ENCODE results near the gene SEC11A. TPM values are rescaled to one million over a fixed set of nuclear protein-coding genes. Genes with fewer than 3 reads are reported as not detected.

SEC11A gene
- total RNA-seq, 2 donors from 2014 or later: 53.1 to 67.7 TPM

DNA sequence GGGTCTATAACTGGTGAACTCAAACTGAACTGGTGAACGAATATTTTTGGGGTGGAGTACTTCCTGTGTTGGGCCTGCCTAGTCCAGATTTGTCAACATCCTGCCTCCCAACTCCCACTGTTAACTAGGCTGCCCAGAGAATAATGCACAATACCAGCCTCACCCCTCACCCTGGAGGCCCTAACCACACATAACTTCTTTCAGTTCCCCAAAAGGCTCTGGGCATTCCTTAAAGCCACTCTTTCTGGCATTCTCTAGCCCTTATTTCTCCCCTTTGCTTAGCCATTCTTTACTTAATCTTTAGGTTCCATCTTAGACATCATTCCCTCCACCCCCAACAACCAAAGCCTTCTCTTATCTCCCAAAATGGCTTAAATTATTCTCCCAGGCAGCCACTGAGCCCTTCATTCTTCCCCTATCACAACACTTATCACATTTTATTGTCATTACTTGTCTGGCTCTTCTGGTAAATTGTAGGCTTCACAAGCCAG lies 9.1 kb upstream of the SEC11A start:
- Mint-ChIP-seq H3K4me3 (peak overlapping the region; percentile 82), H3K27me3 (no peaks in the 10 kb centered on the region), H3K4me1 (peaks cover 27% of the 10 kb centered on the region), H3K27ac (peak overlapping the region; percentile 91), H3K36me3 (ENCODE audit: low read depth) (no peaks in the 10 kb centered on the region)
- DNase-seq (no peak), ATAC-seq (peak; percentile 81)
- no peaks in the 10 kb centered on the region for H3K9me3 ChIP-seq (ENCODE audit: control insufficient read depth, low read length, poor library complexity, severe bottlenecking)

GRCh38 chr15:84722628-84723027 lies 6.7 kb upstream of the SEC11A start:
- no peak overlapping the region for H3K4me3 Mint-ChIP-seq
- no peaks in the 10 kb centered on the region for H3K36me3 Mint-ChIP-seq (ENCODE audit: low read depth)
- peaks cover 25% of the 10 kb centered on the region for H3K4me1 Mint-ChIP-seq
- DNase-seq: no peak
- no peaks in the 10 kb centered on the region for H3K9me3 ChIP-seq (ENCODE audit: control insufficient read depth, low read length, poor library complexity, severe bottlenecking)
- ATAC-seq: no peak
- H3K27me3 Mint-ChIP-seq: no peaks in the 10 kb centered on the region
- peak overlapping the region; percentile 91 for H3K27ac Mint-ChIP-seq

DNA sequence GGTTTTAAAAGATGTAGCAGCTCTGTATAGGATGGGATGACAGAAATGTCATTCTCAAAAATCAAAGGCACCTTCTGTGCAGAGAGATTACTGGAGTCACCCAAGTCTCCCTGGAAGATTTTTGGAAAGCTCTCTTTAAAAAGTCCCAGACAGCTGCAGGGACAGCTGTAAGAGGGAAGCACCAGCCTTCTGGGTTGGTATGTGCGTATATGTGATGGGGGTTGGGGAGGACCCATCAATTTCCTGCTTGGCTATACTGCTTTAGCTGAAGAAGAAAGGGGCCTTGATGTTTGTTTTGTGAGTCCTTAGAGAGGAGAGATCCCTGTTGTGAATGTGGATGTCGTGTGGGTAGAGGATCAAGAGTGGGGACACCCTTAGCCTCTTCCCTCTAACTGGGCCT lies 5.4 kb upstream of the SEC11A start:
- no peaks in the 10 kb centered on the region for H3K9me3 ChIP-seq (ENCODE audit: control insufficient read depth, low read length, poor library complexity, severe bottlenecking)
- H3K4me1 Mint-ChIP-seq: peaks cover 28% of the 10 kb centered on the region
- peak overlapping the region; percentile 91 for H3K27ac Mint-ChIP-seq
- H3K36me3 Mint-ChIP-seq (ENCODE audit: low read depth): peaks cover 3% of the 10 kb centered on the region
- DNase-seq (no peak), ATAC-seq (peak; percentile 47)
- peak overlapping the region; percentile 1 for H3K4me3 Mint-ChIP-seq
- no peaks in the 10 kb centered on the region for H3K27me3 Mint-ChIP-seq

DNA sequence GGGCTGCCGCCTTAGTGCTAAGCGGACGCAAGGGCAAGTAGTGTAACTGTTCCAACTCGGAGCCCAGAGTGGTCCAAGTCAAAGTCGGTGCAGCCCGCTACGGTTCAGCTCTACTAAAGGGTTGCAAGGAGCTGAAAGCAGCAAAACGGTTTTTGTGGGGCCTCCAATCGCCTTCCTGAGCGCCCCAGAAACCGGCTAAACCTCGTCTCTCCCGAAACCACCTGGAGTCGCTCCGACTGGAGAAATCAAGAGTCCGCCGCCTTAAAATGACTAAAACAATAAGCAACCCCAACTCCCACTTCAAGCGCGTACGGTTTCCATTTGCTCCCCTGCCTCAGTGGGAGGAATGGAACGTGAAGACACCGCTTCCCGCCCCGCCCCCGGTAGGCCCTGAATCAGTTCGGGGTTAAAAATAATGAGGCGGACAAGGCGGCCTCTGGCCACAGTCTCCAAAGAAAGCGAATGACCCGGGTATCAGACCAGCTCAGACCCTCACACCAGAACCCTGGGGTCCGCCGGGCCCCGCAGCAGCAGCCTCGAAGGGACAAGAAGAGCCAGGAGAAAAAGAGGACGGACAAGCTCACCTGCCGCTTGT lies 401 bp downstream of the SEC11A start:
- DNase-seq (peak in 2 of 3 donors; percentile 13 to 20), ATAC-seq (peak; percentile 7)
- H3K9me3 ChIP-seq (ENCODE audit: control insufficient read depth, low read length, poor library complexity, severe bottlenecking): no peaks in the 10 kb centered on the region
- Mint-ChIP-seq H3K27ac (peak overlapping the region; percentile 99), H3K4me1 (peaks cover 22% of the 10 kb centered on the region), H3K4me3 (peak overlapping the region; percentile 100), H3K27me3 (no peaks in the 10 kb centered on the region), H3K36me3 (ENCODE audit: low read depth) (peaks cover 4% of the 10 kb centered on the region)

DNA sequence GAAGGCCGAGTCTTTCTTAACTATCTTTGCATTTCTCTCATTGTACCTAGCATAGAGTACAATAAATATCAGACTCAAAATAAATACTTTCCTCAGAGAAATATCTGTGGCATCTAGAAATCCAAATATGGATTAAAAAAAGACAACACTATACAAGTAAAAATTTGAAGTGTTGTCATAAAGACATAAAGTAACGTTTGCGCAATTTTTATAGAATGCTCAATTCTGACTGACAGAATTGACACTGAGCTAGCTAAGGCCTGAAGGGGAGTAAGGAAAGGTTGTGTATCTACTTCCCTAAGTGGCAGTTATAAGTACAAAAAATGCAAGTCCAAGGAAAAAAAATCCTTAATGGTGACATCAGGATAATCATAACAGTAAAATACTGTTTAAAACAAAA lies 1.1 kb downstream of the SEC11A start:
- no peaks in the 10 kb centered on the region for H3K27me3 Mint-ChIP-seq
- ATAC-seq (no peak), DNase-seq (no peak)
- H3K27ac Mint-ChIP-seq: peak overlapping the region; percentile 99
- H3K36me3 Mint-ChIP-seq (ENCODE audit: low read depth): peaks cover 4% of the 10 kb centered on the region
- H3K4me1 Mint-ChIP-seq: peaks cover 22% of the 10 kb centered on the region
- H3K4me3 Mint-ChIP-seq: peak overlapping the region; percentile 100
- no peaks in the 10 kb centered on the region for H3K9me3 ChIP-seq (ENCODE audit: control insufficient read depth, low read length, poor library complexity, severe bottlenecking)

GRCh38 chr15:84714372-84714771 lies 1.6 kb downstream of the SEC11A start:
- Mint-ChIP-seq H3K4me1 (peaks cover 22% of the 10 kb centered on the region), H3K4me3 (peak overlapping the region; percentile 100), H3K27me3 (no peaks in the 10 kb centered on the region), H3K27ac (peak overlapping the region; percentile 99), H3K36me3 (ENCODE audit: low read depth) (peaks cover 4% of the 10 kb centered on the region)
- DNase-seq (no peak), ATAC-seq (no peak)
- no peaks in the 10 kb centered on the region for H3K9me3 ChIP-seq (ENCODE audit: control insufficient read depth, low read length, poor library complexity, severe bottlenecking)

DNA sequence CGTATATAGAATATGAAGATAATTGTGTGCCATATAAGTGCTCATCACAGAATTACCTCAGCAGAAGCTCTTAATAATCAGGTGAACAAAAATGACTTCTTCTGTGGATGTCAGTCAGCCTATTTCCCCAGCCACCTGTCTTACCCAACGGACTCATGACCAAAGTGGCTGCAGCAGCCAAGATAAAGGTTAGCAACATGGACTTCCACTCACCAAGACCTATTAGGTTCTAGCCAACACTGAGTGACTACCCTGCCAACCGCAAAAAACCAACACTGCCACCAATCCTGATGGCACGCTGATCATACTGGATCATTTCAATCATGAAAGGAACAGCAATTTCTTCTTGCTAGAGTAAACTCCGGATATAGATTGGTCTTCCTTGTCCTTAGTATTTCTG lies 12.1 kb downstream of the SEC11A start:
- peaks cover 51% of the 10 kb centered on the region for H3K4me1 Mint-ChIP-seq

GRCh38 chr15:84702961-84703482 lies 12.9 kb downstream of the SEC11A start:
- no peak for DNase-seq
- Mint-ChIP-seq H3K4me1 (peaks cover 52% of the 10 kb centered on the region), H3K27me3 (no peaks in the 10 kb centered on the region), H3K27ac (peak overlapping the region; percentile 63), H3K4me3 (peak overlapping the region; percentile 3), H3K36me3 (ENCODE audit: low read depth) (peaks cover 4% of the 10 kb centered on the region)
- H3K9me3 ChIP-seq (ENCODE audit: control insufficient read depth, low read length, poor library complexity, severe bottlenecking): no peaks in the 10 kb centered on the region
- ATAC-seq: no peak

More for the DNA sequence above, 12.1 kb downstream of the SEC11A start:
- no peak for ATAC-seq
- Mint-ChIP-seq H3K27me3 (no peaks in the 10 kb centered on the region), H3K36me3 (ENCODE audit: low read depth) (peaks cover 4% of the 10 kb centered on the region), H3K27ac (peak overlapping the region; percentile 63), H3K4me3 (no peak overlapping the region)
- DNase-seq: no peak
- H3K9me3 ChIP-seq (ENCODE audit: control insufficient read depth, low read length, poor library complexity, severe bottlenecking): no peaks in the 10 kb centered on the region

- H3K9me3 ChIP-seq (ENCODE audit: control insufficient read depth, low read length, poor library complexity, severe bottlenecking): no peaks in the 10 kb centered on the region
- H3K27ac Mint-ChIP-seq: peak overlapping the region; percentile 75
- H3K4me1 Mint-ChIP-seq: peaks cover 45% of the 10 kb centered on the region
- H3K27me3 Mint-ChIP-seq: no peaks in the 10 kb centered on the region
- no peak for DNase-seq
- H3K4me3 Mint-ChIP-seq: no peak overlapping the region
- H3K36me3 Mint-ChIP-seq (ENCODE audit: low read depth): peaks cover 4% of the 10 kb centered on the region
- ATAC-seq: no peak
Measured at GRCh38 chr15:84699538-84700191, 16.3 kb downstream of the SEC11A start.

GRCh38 chr15:84697236-84697990 lies 18.5 kb downstream of the SEC11A start:
- no peak for ATAC-seq
- no peak for DNase-seq
- H3K27me3 Mint-ChIP-seq: no peaks in the 10 kb centered on the region
- H3K4me3 Mint-ChIP-seq: peak overlapping the region; percentile 64
- no peaks in the 10 kb centered on the region for H3K9me3 ChIP-seq (ENCODE audit: control insufficient read depth, low read length, poor library complexity, severe bottlenecking)
- H3K36me3 Mint-ChIP-seq (ENCODE audit: low read depth): no peaks in the 10 kb centered on the region
- H3K4me1 Mint-ChIP-seq: peaks cover 31% of the 10 kb centered on the region
- peak overlapping the region; percentile 53 for H3K27ac Mint-ChIP-seq

GRCh38 chr15:84696757-84697156 lies 19.2 kb downstream of the SEC11A start:
- no peak for ATAC-seq
- H3K36me3 Mint-ChIP-seq (ENCODE audit: low read depth): no peaks in the 10 kb centered on the region

DNA sequence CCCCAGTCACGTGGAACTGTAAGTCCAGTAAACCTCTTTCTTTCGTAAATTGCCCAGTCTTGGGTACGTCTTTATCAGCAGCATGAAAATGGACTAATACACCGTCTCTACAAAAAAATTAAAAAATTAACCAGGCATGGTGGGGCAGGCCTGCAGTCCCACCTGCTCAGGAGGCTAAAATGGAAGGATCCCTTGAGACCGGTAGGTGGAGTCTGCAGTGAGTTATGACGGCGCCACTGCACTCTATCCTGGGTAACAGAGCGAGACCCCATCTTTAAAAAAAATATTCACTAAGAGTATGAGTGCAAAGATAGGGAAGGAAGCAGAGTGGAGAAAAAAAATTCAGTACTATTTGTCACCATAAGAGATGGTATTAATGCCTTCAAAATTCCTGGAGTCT lies 25.6 kb downstream of the SEC11A start:
- DNase-seq (no peak), ATAC-seq (no peak)
- Mint-ChIP-seq H3K4me1 (peaks cover 13% of the 10 kb centered on the region), H3K27ac (peak overlapping the region; percentile 45), H3K36me3 (ENCODE audit: low read depth) (peaks cover 2% of the 10 kb centered on the region), H3K27me3 (no peaks in the 10 kb centered on the region), H3K4me3 (peak overlapping the region; percentile 31)
- no peaks in the 10 kb centered on the region for H3K9me3 ChIP-seq (ENCODE audit: control insufficient read depth, low read length, poor library complexity, severe bottlenecking)

More at GRCh38 chr15:84696757-84697156, 19.2 kb downstream of the SEC11A start:
- Mint-ChIP-seq H3K4me3 (no peak overlapping the region), H3K4me1 (peaks cover 35% of the 10 kb centered on the region), H3K27ac (no peak overlapping the region), H3K27me3 (no peaks in the 10 kb centered on the region)
- no peak for DNase-seq
- no peaks in the 10 kb centered on the region for H3K9me3 ChIP-seq (ENCODE audit: control insufficient read depth, low read length, poor library complexity, severe bottlenecking)

- no peaks in the 10 kb centered on the region for H3K27me3 Mint-ChIP-seq
- DNase-seq (no peak), ATAC-seq (no peak)
- H3K4me1 Mint-ChIP-seq: peaks cover 14% of the 10 kb centered on the region
- peaks cover 2% of the 10 kb centered on the region for H3K36me3 Mint-ChIP-seq (ENCODE audit: low read depth)
- peak overlapping the region; percentile 45 for H3K27ac Mint-ChIP-seq
- H3K9me3 ChIP-seq (ENCODE audit: control insufficient read depth, low read length, poor library complexity, severe bottlenecking): no peaks in the 10 kb centered on the region
- H3K4me3 Mint-ChIP-seq: no peak overlapping the region
Measured at GRCh38 chr15:84689858-84690257, 26.1 kb downstream of the SEC11A start.
